Urinary bladder (tissue), 4 donors: ENCODE results near the gene RHOT1. TPM values are rescaled to one million over a fixed set of nuclear protein-coding genes. Genes with fewer than 3 reads are reported as not detected.
"Not testable (repeated sequence)": the region's sequence is repeated elsewhere in the genome, so short reads cannot be mapped to it uniquely, and the experiment has no call there.

Source experiments
- DNase-seq: peaks from one replicate; pipeline ENCODE4 v3.0.0-alpha.2; 2015; ENCODE audit errors: extremely low spot score
- H3K27ac ChIP-seq: one replicate; pipeline ENCODE4 v1.5.1; 2013; ENCODE audit warnings: low read depth, mild to moderate bottlenecking, moderate library complexity
- H3K36me3 ChIP-seq: one replicate; pipeline ENCODE4 v1.6.1; 2013; ENCODE audit warnings: mild to moderate bottlenecking, moderate library complexity; ENCODE audit not compliant: insufficient read depth
- H3K4me1 ChIP-seq: one replicate; pipeline ENCODE4 v1.6.1; 2013; ENCODE audit warnings: mild to moderate bottlenecking, moderate library complexity; ENCODE audit not compliant: insufficient read depth
- H3K4me3 ChIP-seq: one replicate; pipeline ENCODE4 v1.5.1; 2013; ENCODE audit warnings: low read depth, low read length
- WGBS: extraction: QIAGEN DNeasy Blood & Tissue Kit; methylation state at CpG from one replicate; pipeline ENCODE4 v1.1.7; 2013; 5-methylcytosine and 5-hydroxymethylcytosine counted together
- polyA plus RNA-seq: library from polyadenylated mRNA; stranded (reverse); fragments of 200-250 nt; gene quantifications from one replicate; pipeline ENCODE4 v1.2.3, GENCODE V29; 2013
- total RNA-seq: library from RNA; depleted of rRNA; stranded (reverse); fragments of >200 nt; gene quantifications from one replicate; pipeline ENCODE4 v1.2.3, GENCODE V29; 2014
- donor health status: healthy with polysubstance abuse.
- donor health status: healthy.

Gene RHOT1
- total and polyA plus RNA-seq, 2 donors = 35.8 to 81.4 TPM

GRCh38 chr17:32128470-32128869 lies 13.8 kb upstream of the RHOT1 start:
- DNase-seq, H3K4me3 ChIP-seq, H3K4me1 ChIP-seq, H3K27ac ChIP-seq, H3K36me3 ChIP-seq: not testable (repeated sequence)
- WGBS = 69% methylated on average over 7 of the region's 7 CpGs

GRCh38 chr17:32135497-32136117 lies 6.7 kb upstream of the RHOT1 start:
- H3K27ac ChIP-seq, H3K4me3 ChIP-seq, H3K4me1 ChIP-seq, H3K36me3 ChIP-seq, DNase-seq: not testable (repeated sequence)
- WGBS = 47% methylated on average over 13 of the region's 14 CpGs

- WGBS = 90% methylated on average over 1 of the region's 1 CpG
- H3K4me1 ChIP-seq = no peaks in the 10 kb centered on the region
- DNase-seq = no peak
Measured at GRCh38 chr17:32136856-32137255, 5.4 kb upstream of the RHOT1 start.

GRCh38 chr17:32139504-32139903 lies 2.8 kb upstream of the RHOT1 start:
- not testable (repeated sequence) for H3K4me3 ChIP-seq, H3K36me3 ChIP-seq, H3K27ac ChIP-seq, H3K4me1 ChIP-seq, DNase-seq
- WGBS = 91% methylated on average over 5 of the region's 5 CpGs

More at GRCh38 chr17:32136856-32137255, 5.4 kb upstream of the RHOT1 start:
- no peak overlapping the region for H3K4me3 ChIP-seq
- no peak overlapping the region for H3K27ac ChIP-seq
- H3K36me3 ChIP-seq = no peaks in the 10 kb centered on the region

GRCh38 chr17:32141258-32141657 lies 1.0 kb upstream of the RHOT1 start:
- no peak overlapping the region for H3K4me3 ChIP-seq
- H3K27ac ChIP-seq = peak overlapping the region; percentile 81
- WGBS = 9% methylated on average over 3 of the region's 3 CpGs
- DNase-seq = peak; percentile 43
- H3K36me3 ChIP-seq = no peaks in the 10 kb centered on the region
- no peaks in the 10 kb centered on the region for H3K4me1 ChIP-seq

GRCh38 chr17:32141679-32142037 lies 644 bp upstream of the RHOT1 start:
- 7% methylated on average over 12 of the region's 12 CpGs for WGBS
- Histone ChIP-seq H3K36me3 (no peaks in the 10 kb centered on the region), H3K4me3 (peak overlapping the region; percentile 88), H3K4me1 (no peaks in the 10 kb centered on the region), H3K27ac (peak overlapping the region; percentile 81)
- no peak for DNase-seq

GRCh38 chr17:32142857-32143526 lies 690 bp downstream of the RHOT1 start:
- Histone ChIP-seq H3K4me1 (no peaks in the 10 kb centered on the region), H3K4me3 (peak overlapping the region; percentile 88), H3K27ac (no peak overlapping the region), H3K36me3 (no peaks in the 10 kb centered on the region)
- 2% methylated on average over 23 of the region's 23 CpGs for WGBS
- no peak for DNase-seq

- WGBS = 41% methylated on average over 6 of the region's 6 CpGs
- H3K4me1 ChIP-seq = no peaks in the 10 kb centered on the region
- H3K27ac ChIP-seq = no peak overlapping the region
- H3K36me3 ChIP-seq = no peaks in the 10 kb centered on the region
- no peak for DNase-seq
- peak overlapping the region; percentile 88 for H3K4me3 ChIP-seq
Measured at GRCh38 chr17:32143527-32143870, 1.2 kb downstream of the RHOT1 start.

- H3K4me1 ChIP-seq, H3K27ac ChIP-seq, DNase-seq, H3K36me3 ChIP-seq, H3K4me3 ChIP-seq: not testable (repeated sequence)
- WGBS = 97% methylated on average over 2 of the region's 2 CpGs
Measured at GRCh38 chr17:32144442-32144841, 2.1 kb downstream of the RHOT1 start.

- no peaks in the 10 kb centered on the region for H3K4me1 ChIP-seq
- DNase-seq = no peak
- 83% methylated on average over 5 of the region's 5 CpGs for WGBS
- H3K4me3 ChIP-seq = no peak overlapping the region
- peaks cover 1% of the 10 kb centered on the region for H3K36me3 ChIP-seq
- no peak overlapping the region for H3K27ac ChIP-seq
Measured at GRCh38 chr17:32148351-32148750, 6.0 kb downstream of the RHOT1 start.

- Histone ChIP-seq H3K4me3 (no peak overlapping the region), H3K36me3 (peaks cover 1% of the 10 kb centered on the region), H3K27ac (no peak overlapping the region), H3K4me1 (no peaks in the 10 kb centered on the region)
- no peak for DNase-seq
Measured at GRCh38 chr17:32150358-32150757, 8.1 kb downstream of the RHOT1 start.

- WGBS = 79% methylated on average over 3 of the region's 3 CpGs
- Histone ChIP-seq H3K27ac (no peak overlapping the region), H3K4me1 (no peaks in the 10 kb centered on the region), H3K36me3 (peaks cover 1% of the 10 kb centered on the region), H3K4me3 (no peak overlapping the region)
- no peak for DNase-seq
Measured at GRCh38 chr17:32152130-32152529, 9.8 kb downstream of the RHOT1 start.

GRCh38 chr17:32155896-32156295 lies 13.6 kb downstream of the RHOT1 start:
- H3K27ac ChIP-seq = no peak overlapping the region
- H3K4me1 ChIP-seq = no peaks in the 10 kb centered on the region
- peaks cover 1% of the 10 kb centered on the region for H3K36me3 ChIP-seq
- WGBS = 84% methylated on average over 3 of the region's 3 CpGs
- DNase-seq = no peak
- H3K4me3 ChIP-seq = no peak overlapping the region

- Histone ChIP-seq H3K4me1 (no peaks in the 10 kb centered on the region), H3K27ac (no peak overlapping the region), H3K36me3 (peaks cover 1% of the 10 kb centered on the region), H3K4me3 (no peak overlapping the region)
- WGBS = 68% methylated on average over 1 of the region's 1 CpG
- no peak for DNase-seq
Measured at GRCh38 chr17:32156656-32157055, 14.4 kb downstream of the RHOT1 start.
